Measurements from ENCODE around the gene RTF2. TPM values are rescaled to one million over a fixed set of nuclear protein-coding genes. Genes with fewer than 3 reads are reported as not detected.

Gene RTF2
- total and polyA plus RNA-seq, 8 donors, result 5.5 to 87.5 (median 54.7) TPM

DNA sequence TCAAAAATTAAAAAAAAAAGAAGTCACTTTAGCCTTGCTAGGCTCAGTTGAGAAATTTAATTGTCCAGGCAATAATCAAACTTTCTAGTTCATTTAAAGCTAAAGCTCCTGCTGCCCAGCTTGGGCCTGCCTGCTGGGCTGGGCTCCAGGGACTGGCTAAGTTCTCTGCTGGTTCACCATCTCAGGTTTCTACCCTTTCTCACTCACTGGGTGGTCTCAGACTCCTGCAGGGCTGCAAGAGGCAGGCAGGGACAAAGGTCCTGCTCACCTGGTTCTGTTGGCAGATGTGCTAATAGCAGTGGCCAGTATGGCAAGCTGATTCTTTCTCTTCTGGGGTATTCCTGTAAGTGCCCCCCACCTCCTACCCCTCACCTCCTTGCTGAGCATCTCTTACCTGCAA lies 21.2 kb upstream of the RTF2 start:
- intact Hi-C loops (cut with DNase I; ENCODE audit: low total_unique reads), result no loop called here
- Histone ChIP-seq H3K36me3 (no peaks in the 10 kb centered on the region), H3K27ac (no peak overlapping the region), H3K27me3 (peaks cover 0 to 19% (median 0%) of the 10 kb centered on the region in 3 donors), H3K4me3 (no peak overlapping the region), H3K4me1 (no peaks in the 10 kb centered on the region), H3K9me3 (no peaks in the 10 kb centered on the region)
- DNase-seq, result no peak
- TF ChIP-seq POLR2AphosphoS5 (IDR thresholded peaks at IDR 0.05) (no peak), POLR2A (IDR thresholded peaks at IDR 0.05) (no peak), EP300 (IDR thresholded peaks at IDR 0.05) (no peak)
- TF ChIP-seq, protein P1, sequence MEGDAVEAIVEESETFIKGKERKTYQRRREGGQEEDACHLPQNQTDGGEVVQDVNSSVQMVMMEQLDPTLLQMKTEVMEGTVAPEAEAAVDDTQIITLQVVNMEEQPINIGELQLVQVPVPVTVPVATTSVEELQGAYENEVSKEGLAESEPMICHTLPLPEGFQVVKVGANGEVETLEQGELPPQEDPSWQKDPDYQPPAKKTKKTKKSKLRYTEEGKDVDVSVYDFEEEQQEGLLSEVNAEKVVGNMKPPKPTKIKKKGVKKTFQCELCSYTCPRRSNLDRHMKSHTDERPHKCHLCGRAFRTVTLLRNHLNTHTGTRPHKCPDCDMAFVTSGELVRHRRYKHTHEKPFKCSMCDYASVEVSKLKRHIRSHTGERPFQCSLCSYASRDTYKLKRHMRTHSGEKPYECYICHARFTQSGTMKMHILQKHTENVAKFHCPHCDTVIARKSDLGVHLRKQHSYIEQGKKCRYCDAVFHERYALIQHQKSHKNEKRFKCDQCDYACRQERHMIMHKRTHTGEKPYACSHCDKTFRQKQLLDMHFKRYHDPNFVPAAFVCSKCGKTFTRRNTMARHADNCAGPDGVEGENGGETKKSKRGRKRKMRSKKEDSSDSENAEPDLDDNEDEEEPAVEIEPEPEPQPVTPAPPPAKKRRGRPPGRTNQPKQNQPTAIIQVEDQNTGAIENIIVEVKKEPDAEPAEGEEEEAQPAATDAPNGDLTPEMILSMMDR (IDR thresholded peaks at IDR 0.05), result no peak

DNA sequence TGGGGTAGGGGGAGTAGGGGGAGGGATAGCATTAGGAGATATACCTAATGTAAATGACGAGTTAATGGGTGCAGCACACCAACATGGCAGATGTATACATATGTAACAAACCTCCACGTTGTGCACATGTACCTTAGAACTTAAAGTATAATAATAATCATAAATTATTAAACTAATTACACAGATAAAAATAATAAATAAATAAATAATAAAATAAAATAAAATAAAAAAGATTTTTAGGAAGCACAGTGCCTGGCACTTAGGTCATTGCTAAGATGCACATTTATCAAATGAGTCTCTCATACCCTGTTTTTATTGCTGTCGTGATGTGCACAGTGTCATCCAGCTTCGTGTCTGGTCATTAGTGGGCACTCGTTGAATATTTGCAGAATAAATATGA lies 19.0 kb upstream of the RTF2 start:
- H3K4me1 ChIP-seq, result no peaks in the 10 kb centered on the region
- intact Hi-C loops (cut with DNase I; ENCODE audit: low total_unique reads), result no loop called here
- H3K27ac ChIP-seq, result no peak overlapping the region
- no peaks in the 10 kb centered on the region for H3K9me3 ChIP-seq
- DNase-seq, result no peak
- WGBS, 5 donors, result 88 to 94% (median 91%) methylated on average over 5 of the region's 5 CpGs
- peaks cover 0 to 14% (median 0%) of the 10 kb centered on the region in 3 donors for H3K27me3 ChIP-seq
- H3K4me3 ChIP-seq, result no peak overlapping the region
- H3K36me3 ChIP-seq, result no peaks in the 10 kb centered on the region
- no peak for TF ChIP-seq EP300 (IDR thresholded peaks at IDR 0.05)
- TF ChIP-seq POLR2AphosphoS5 (IDR thresholded peaks at IDR 0.05), result no peak
- TF ChIP-seq POLR2A (IDR thresholded peaks at IDR 0.05), result no peak
- TF ChIP-seq, protein P1 (IDR thresholded peaks at IDR 0.05), result no peak

DNA sequence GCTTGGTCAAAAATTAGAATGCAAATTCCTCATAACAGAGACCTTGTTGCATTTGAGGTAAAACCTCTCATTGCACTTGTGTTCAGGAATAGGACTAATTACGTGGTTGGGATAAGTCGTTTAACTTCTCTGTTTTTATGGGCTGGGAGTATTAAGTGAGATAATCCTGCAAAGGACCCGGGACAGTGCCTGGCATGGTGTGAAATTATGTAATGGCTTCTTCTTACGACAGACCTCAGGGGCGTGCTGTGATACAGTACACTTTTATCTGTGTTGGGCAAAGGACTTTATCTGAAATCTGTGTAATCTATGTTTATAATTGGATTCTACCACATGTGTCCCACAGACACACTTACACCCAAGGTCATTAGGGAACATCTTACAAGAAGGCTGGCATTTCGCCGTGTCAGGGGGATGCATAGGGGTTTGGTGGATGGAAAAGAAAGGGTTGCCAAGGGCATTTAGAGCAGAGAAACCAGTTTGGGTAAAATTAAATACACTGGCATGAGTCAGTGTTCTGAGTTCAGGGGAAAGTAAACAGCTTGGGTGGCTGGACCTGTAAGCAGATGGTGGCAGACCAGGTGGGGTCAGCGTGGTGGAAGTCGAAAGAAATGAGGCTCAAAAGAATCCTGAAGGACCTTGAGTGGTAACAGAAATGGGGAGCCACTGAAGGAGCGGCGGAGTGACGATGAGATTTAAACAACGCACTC lies 17.2 kb upstream of the RTF2 start:
- no peak overlapping the region for H3K4me3 ChIP-seq
- H3K9me3 ChIP-seq, result no peaks in the 10 kb centered on the region
- TF ChIP-seq EP300 (IDR thresholded peaks at IDR 0.05) (no peak), POLR2AphosphoS5 (IDR thresholded peaks at IDR 0.05) (no peak), POLR2A (IDR thresholded peaks at IDR 0.05) (no peak)
- TF ChIP-seq, protein P1 (IDR thresholded peaks at IDR 0.05), result no peak
- no peaks in the 10 kb centered on the region for H3K4me1 ChIP-seq
- 68 to 78% (median 73%) methylated on average over 13 of the region's 13 CpGs for WGBS, 5 donors
- H3K36me3 ChIP-seq, result no peaks in the 10 kb centered on the region
- no peak for DNase-seq
- H3K27ac ChIP-seq, result no peak overlapping the region
- intact Hi-C loops (cut with DNase I; ENCODE audit: low total_unique reads), result no loop called here
- no peaks in the 10 kb centered on the region for H3K27me3 ChIP-seq

DNA sequence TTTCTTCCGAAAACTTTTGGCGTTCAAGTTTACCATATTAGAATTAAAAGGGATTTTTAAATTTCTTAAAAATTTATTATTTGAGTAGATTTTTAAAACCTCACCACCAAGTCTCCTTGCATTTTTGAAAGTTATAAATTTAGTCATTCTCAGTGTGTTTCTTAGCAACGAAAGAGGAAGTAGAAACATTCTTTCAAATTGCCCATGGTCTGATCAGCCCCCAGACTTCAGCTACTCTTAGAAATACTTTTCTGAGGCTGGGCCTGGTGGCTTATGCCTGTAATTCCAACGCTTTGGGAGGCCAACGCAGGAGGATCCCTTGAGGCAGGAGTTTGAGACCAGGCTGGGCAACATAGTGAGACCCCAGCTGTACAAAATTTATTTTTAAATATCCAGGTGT lies 15.1 kb upstream of the RTF2 start:
- no peak for DNase-seq
- Histone ChIP-seq H3K36me3 (peaks cover 0 to 1% (median 0%) of the 10 kb centered on the region in 4 donors), H3K9me3 (no peaks in the 10 kb centered on the region), H3K27me3 (no peaks in the 10 kb centered on the region), H3K4me3 (no peak overlapping the region), H3K27ac (no peak overlapping the region), H3K4me1 (no peaks in the 10 kb centered on the region)
- intact Hi-C loops (cut with DNase I; ENCODE audit: low total_unique reads), result no loop called here
- TF ChIP-seq POLR2AphosphoS5 (IDR thresholded peaks at IDR 0.05), result no peak
- TF ChIP-seq EP300 (IDR thresholded peaks at IDR 0.05), result no peak
- WGBS, 5 donors, result 73 to 82% (median 79%) methylated on average over 5 of the region's 5 CpGs

DNA sequence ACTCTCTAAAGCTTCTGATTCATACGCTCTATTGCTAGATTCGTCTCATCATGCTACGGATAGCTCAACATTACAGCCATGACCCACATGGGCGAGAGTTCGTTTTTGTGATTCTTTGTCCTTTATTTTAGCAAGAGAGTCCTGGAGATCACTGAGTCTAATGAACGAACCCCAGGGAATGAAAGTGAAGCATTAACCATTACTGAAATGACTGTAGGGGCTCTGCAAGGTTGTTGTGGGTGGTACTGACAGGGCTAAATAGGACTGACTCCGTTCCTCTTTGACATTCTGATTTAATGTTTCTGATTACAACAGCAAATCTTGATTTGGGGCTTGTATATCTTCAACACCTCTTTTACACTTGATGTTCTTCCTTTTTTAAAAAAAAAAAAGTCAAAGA lies 13.7 kb upstream of the RTF2 start:
- Histone ChIP-seq H3K9me3 (no peaks in the 10 kb centered on the region), H3K36me3 (peaks cover 0 to 8% (median 0%) of the 10 kb centered on the region in 4 donors), H3K27me3 (no peaks in the 10 kb centered on the region), H3K4me1 (no peaks in the 10 kb centered on the region), H3K4me3 (no peak overlapping the region), H3K27ac (no peak overlapping the region)
- no peak for TF ChIP-seq POLR2AphosphoS5 (IDR thresholded peaks at IDR 0.05)
- TF ChIP-seq EP300 (IDR thresholded peaks at IDR 0.05), result no peak
- TF ChIP-seq, protein P1 (IDR thresholded peaks at IDR 0.05), result no peak
- no peak for TF ChIP-seq POLR2A (IDR thresholded peaks at IDR 0.05)
- no peak for DNase-seq
- intact Hi-C loops (cut with DNase I; ENCODE audit: low total_unique reads), result no loop called here
- WGBS, 5 donors, result 75 to 82% (median 78%) methylated on average over 7 of the region's 7 CpGs
